Endothelial cell of umbilical vein (primary cell): Measurements from ENCODE around the gene ANKRD33B. TPM values are rescaled to one million over a fixed set of nuclear protein-coding genes. Genes with fewer than 3 reads are reported as not detected.

Experiments
- BruUV-seq: library from RNA; stranded (reverse); fragments of 400-500 nt; replicated peaks from 2 replicates; lab custom pipeline; 2021; lab: Mats Ljungman, UMichigan
- CTCF ChIA-PET: fragments of 300-600, 350-600 bp; sonication (Branson Sonifier 250); formaldehyde crosslinking; loops from one replicate; lab custom pipeline; 2021; ENCODE audit warnings: antibody characterized with exemption, inconsistent platforms; lab: Charles Lee
- POLR2A ChIA-PET: fragments of 300-600, 350-600 bp; sonication (Branson Sonifier 250); formaldehyde crosslinking; loops from one replicate; lab custom pipeline; 2021; ENCODE audit warnings: antibody characterized with exemption, inconsistent platforms; lab: Charles Lee
- DNase-seq: peaks from one replicate; pipeline ENCODE4 v3.0.0-alpha.2; 2011; ENCODE audit warnings: low read depth, low spot score
- FAIRE-seq: peaks from 2 replicates; lab custom pipeline; 2011; peaks lifted over from hg19 to GRCh38; lab: Jason Lieb, UNC
- H2AFZ ChIP-seq: 2 replicates; pipeline ENCODE4 v1.6.0; 2012; ENCODE audit warnings: low read depth, low read length, control low read depth, inconsistent platforms
- H3K27ac ChIP-seq: 2 replicates; pipeline ENCODE4 v1.5.1; 2011; ENCODE audit warnings: low read depth, mild to moderate bottlenecking, control low read depth, low read length, moderate library complexity; ENCODE audit not compliant: insufficient read depth
- H3K27me3 ChIP-seq, 2 experiments: 2 replicates each; pipeline versions ENCODE4 v1.6.0 to v1.6.1; 2011; ENCODE audit warnings: low read length in 2 of 2, mixed read lengths in 1 of 2; ENCODE audit not compliant: control insufficient read depth in 2 of 2, insufficient read depth in 2 of 2
- H3K36me3 ChIP-seq, 2 experiments: 2 replicates in 1 of 2; 3 replicates in 1 of 2; pipeline ENCODE4 v1.5.1; 2011; ENCODE audit warnings: low read length in 2 of 2, mild to moderate bottlenecking in 1 of 2, moderate library complexity in 1 of 2; ENCODE audit not compliant: control insufficient read depth in 2 of 2, insufficient read depth in 2 of 2; ENCODE audit errors: extremely low read depth in 1 of 2
- H3K4me1 ChIP-seq: 3 replicates; pipeline ENCODE4 v1.5.1; 2011; ENCODE audit warnings: mild to moderate bottlenecking, low read length; ENCODE audit not compliant: control insufficient read depth, insufficient read depth; ENCODE audit errors: extremely low read depth
- H3K4me2 ChIP-seq: 2 replicates; pipeline ENCODE4 v1.6.1; 2011; ENCODE audit warnings: low read length, control low read depth, mixed read lengths; ENCODE audit not compliant: insufficient read depth
- H3K4me3 ChIP-seq, 3 experiments: fragments of 200-600 bp in 1 of 3; sonication (generic), shearing (Covaris generic) in 1 of 3; replicated peaks in 1 of 3; 2 replicates each; pipeline ENCODE4 v1.5.1; 2011 to 2016; ENCODE audit warnings: control low read depth in 3 of 3, low read length in 3 of 3, mild to moderate bottlenecking in 2 of 3, inconsistent platforms in 1 of 3, low read depth in 1 of 3, moderate library complexity in 1 of 3; ENCODE audit not compliant: insufficient read depth in 1 of 3
- H3K79me2 ChIP-seq: 2 replicates; pipeline ENCODE4 v1.6.0; 2012; ENCODE audit warnings: low read length, inconsistent platforms; ENCODE audit not compliant: control insufficient read depth, insufficient read depth
- H3K9ac ChIP-seq: replicated peaks from 2 replicates; pipeline ENCODE3; 2011; ENCODE audit warnings: low read length, control low read depth; ENCODE audit not compliant: insufficient read depth; ENCODE audit errors: extremely low read depth
- H3K9me1 ChIP-seq: replicated peaks from 3 replicates; pipeline ENCODE4 v1.6.0; 2011; ENCODE audit warnings: mild to moderate bottlenecking, low read length; ENCODE audit not compliant: control insufficient read depth, insufficient read depth; ENCODE audit errors: extremely low read depth
- H3K9me3 ChIP-seq: replicated peaks from 2 replicates; pipeline ENCODE4 v1.5.1; 2012; ENCODE audit warnings: low read length, inconsistent platforms; ENCODE audit not compliant: control insufficient read depth, insufficient read depth
- H4K20me1 ChIP-seq: replicated peaks from 2 replicates; pipeline ENCODE3; 2011; ENCODE audit warnings: mild to moderate bottlenecking, low read length; ENCODE audit not compliant: control insufficient read depth, insufficient read depth; ENCODE audit errors: extremely low read depth
- CTCF ChIP-seq, 2 donors: IDR thresholded peaks; 1 replicate in 1 of 2; 2 replicates in 1 of 2; pipeline ENCODE4 v1.5.1; 2011; ENCODE audit warnings: low read length in 2 of 2, mild to moderate bottlenecking in 2 of 2, moderate library complexity in 2 of 2, control low read depth in 1 of 2, inconsistent platforms in 1 of 2, low read depth in 1 of 2; ENCODE audit not compliant: insufficient read depth in 1 of 2; ENCODE audit errors: extremely low read depth in 1 of 2
- EZH2 ChIP-seq: IDR thresholded peaks from 2 replicates; pipeline ENCODE4 v1.6.1; 2012; ENCODE audit warnings: borderline replicate concordance, low read depth, mild to moderate bottlenecking, moderate library complexity, low read length, inconsistent platforms; ENCODE audit not compliant: severe bottlenecking
- FOS ChIP-seq: IDR thresholded peaks from 2 replicates; pipeline ENCODE4 v1.6.1; 2011; ENCODE audit warnings: mild to moderate bottlenecking, low read length, moderate library complexity, borderline replicate concordance; ENCODE audit not compliant: insufficient read depth
- GATA2 ChIP-seq: IDR thresholded peaks from 2 replicates; pipeline ENCODE4 v1.7.0; 2011; ENCODE audit warnings: low read depth, mild to moderate bottlenecking, moderate library complexity, mixed read lengths, low read length; ENCODE audit not compliant: insufficient read length, insufficient read depth
- JUN ChIP-seq: IDR thresholded peaks from 2 replicates; pipeline ENCODE4 v1.6.1; 2011; ENCODE audit warnings: borderline replicate concordance, low read depth; ENCODE audit not compliant: insufficient read length, insufficient read depth
- MAX ChIP-seq: IDR thresholded peaks from 2 replicates; pipeline ENCODE4 v1.6.1; 2011; ENCODE audit not compliant: insufficient read depth, insufficient read length
- MYC ChIP-seq: IDR thresholded peaks from one replicate; pipeline ENCODE4 v1.6.1; 2011; ENCODE audit warnings: mild to moderate bottlenecking, low read depth, low read length
- POLR2A ChIP-seq: IDR thresholded peaks from 2 replicates; pipeline ENCODE4 v1.6.1; 2012; ENCODE audit warnings: low read depth, mild to moderate bottlenecking, control low read depth, low read length
- POLR2AphosphoS5 ChIP-seq: IDR thresholded peaks from 2 replicates; pipeline ENCODE4 v1.6.1; 2012; ENCODE audit warnings: low read depth, mild to moderate bottlenecking, control low read depth, low read length, moderate library complexity; ENCODE audit not compliant: insufficient read depth
- dilution Hi-C: fragments of 300-500 bp; cut with MboI; formaldehyde crosslinking; loops from one replicate; pipeline ENCODE4 v1.15.0; 2019; ENCODE audit warnings: low sequenced_read_pairs; ENCODE audit not compliant: extremely low pct_ligation_motif_present
- intact Hi-C: fragments of 100-400 bp; cut with micrococcal nuclease; formaldehyde crosslinking; loops from one replicate; pipeline ENCODE4 v1.10.0; 2022
- polyA plus RNA-seq, 4 experiments: library from polyadenylated mRNA; depleted of rRNA in 3 of 4; stranded (reverse) in 3 of 4; unstranded in 1 of 4; fragments of >200 nt; gene quantifications; 2 replicates each; pipeline versions ENCODE4 v1.2.1 to v1.2.3, GENCODE V29; 2011 to 2012; ENCODE audit warnings: missing spikeins in 1 of 4
- total RNA-seq: library from RNA; stranded (reverse); gene quantifications from 2 replicates; pipeline ENCODE4 v1.2.3, GENCODE V29; 2021

ANKRD33B gene
- total and polyA plus RNA-seq, 2 donors (not counting 3 experiments of a cell fraction or from before 2014, with no cell fraction given) = 2.4 to 5.4 TPM

GRCh38 chr5:10585518-10585915, 21.6 kb downstream of the ANKRD33B start:
- H3K27me3 ChIP-seq = no peaks in the 10 kb centered on the region
- ChIA-PET POLR2A (no interaction called here), CTCF (interaction anchor here (1.3 to 1.4 kb wide), 2 partner anchors 9 to 22 kb away, joined by 3 to 5 read pairs; no protein-coding TSS in a partner anchor)
- no peak overlapping the region for H3K27ac ChIP-seq
- FAIRE-seq = no peak
- no TSS peak for BruUV-seq
- no peak overlapping the region for H3K4me3 ChIP-seq
- no peak overlapping the region for H2AFZ ChIP-seq
- H3K9me1 ChIP-seq = no peaks in the 10 kb centered on the region
- no peaks in the 10 kb centered on the region for H4K20me1 ChIP-seq
- peaks cover 5% of the 10 kb centered on the region for H3K4me1 ChIP-seq
- no peak overlapping the region for H3K9ac ChIP-seq
- intact Hi-C loops = no loop called here
- H3K36me3 ChIP-seq = no peaks in the 10 kb centered on the region
- dilution Hi-C loops = no loop called here
- no peaks in the 10 kb centered on the region for H3K9me3 ChIP-seq
- no peak for DNase-seq
- no peak overlapping the region for H3K4me2 ChIP-seq
- H3K79me2 ChIP-seq = peaks cover 10% of the 10 kb centered on the region
- TF ChIP-seq MYC (no peak), POLR2A (no peak), EZH2 (no peak), GATA2 (no peak), POLR2AphosphoS5 (no peak), JUN (no peak), FOS (no peak), CTCF (IDR thresholded peaks at IDR 0.05; ENCODE audit: extremely low read depth in 1 of 2, insufficient read depth in 1 of 2, low read depth in 1 of 2, low read length in 2 of 2) (no peak), MAX (no peak)
